ENCODE measurements around the gene ADCY6.

DNA sequence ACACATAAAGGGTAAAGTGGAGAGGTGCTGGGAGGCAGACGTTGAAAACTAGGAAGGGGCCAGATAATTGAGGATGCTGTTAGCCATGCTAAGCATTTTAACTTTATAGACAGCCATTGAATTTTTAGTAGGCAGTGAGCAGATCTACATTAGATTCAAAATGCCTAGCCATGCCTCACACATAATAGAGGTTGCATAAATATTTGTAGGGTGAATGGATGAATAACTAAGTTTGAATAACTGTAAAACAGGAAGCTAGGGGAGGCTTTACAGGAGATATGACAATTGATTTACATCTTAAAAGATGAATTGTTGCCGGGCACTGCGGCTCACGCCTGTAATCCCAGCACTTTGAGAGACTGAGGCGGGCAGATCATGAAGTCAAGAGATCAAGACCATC lies 60.1 kb downstream of the ADCY6 start:
- TF ChIP-seq, protein P1, sequence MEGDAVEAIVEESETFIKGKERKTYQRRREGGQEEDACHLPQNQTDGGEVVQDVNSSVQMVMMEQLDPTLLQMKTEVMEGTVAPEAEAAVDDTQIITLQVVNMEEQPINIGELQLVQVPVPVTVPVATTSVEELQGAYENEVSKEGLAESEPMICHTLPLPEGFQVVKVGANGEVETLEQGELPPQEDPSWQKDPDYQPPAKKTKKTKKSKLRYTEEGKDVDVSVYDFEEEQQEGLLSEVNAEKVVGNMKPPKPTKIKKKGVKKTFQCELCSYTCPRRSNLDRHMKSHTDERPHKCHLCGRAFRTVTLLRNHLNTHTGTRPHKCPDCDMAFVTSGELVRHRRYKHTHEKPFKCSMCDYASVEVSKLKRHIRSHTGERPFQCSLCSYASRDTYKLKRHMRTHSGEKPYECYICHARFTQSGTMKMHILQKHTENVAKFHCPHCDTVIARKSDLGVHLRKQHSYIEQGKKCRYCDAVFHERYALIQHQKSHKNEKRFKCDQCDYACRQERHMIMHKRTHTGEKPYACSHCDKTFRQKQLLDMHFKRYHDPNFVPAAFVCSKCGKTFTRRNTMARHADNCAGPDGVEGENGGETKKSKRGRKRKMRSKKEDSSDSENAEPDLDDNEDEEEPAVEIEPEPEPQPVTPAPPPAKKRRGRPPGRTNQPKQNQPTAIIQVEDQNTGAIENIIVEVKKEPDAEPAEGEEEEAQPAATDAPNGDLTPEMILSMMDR (IDR thresholded peaks at IDR 0.05): no peak
- TF ChIP-seq POLR2A (IDR thresholded peaks at IDR 0.05): no peak
